ENCODE data around the gene SYT3. TPM values are rescaled to one million over a fixed set of nuclear protein-coding genes. Genes with fewer than 3 reads are reported as not detected.

Gene SYT3
- polyA plus RNA-seq, 3 donors = 0.37 to 1.5 (median 0.57) TPM

Other genes with a start within 250 kb of the SYT3 start
- 1 to 10 TPM in 1 of 3 donors, under 1 TPM in 2; 0.97 to 1.4 (median 0.99) TPM for gene SPIB, start 220.9 kb downstream of the SYT3 start, polyA plus RNA-seq (ENCODE audit: insufficient read length in 3 of 3)
- 1 to 10 TPM in 1 of 3 donors, under 1 TPM in 2; 0.61 to 1.2 (median 0.89) TPM for gene MYBPC2, start 207.0 kb downstream of the SYT3 start, polyA plus RNA-seq (ENCODE audit: insufficient read length in 3 of 3)
- 100 to 1,000 TPM in 2 of 3 donors, 10 to 100 TPM in 1; 91.1 to 172 (median 141) TPM for gene EMC10, start 163.4 kb downstream of the SYT3 start, polyA plus RNA-seq (ENCODE audit: insufficient read length in 3 of 3)
- gene GARIN5A, start 163.0 kb downstream of the SYT3 start, polyA plus RNA-seq (ENCODE audit: insufficient read length in 3 of 3) = 10 to 100 TPM in 1 of 3 donors, 1 to 10 TPM in 2; 6.9 to 10.6 (median 9.8) TPM
- gene JOSD2, start 128.7 kb downstream of the SYT3 start, polyA plus RNA-seq (ENCODE audit: insufficient read length in 3 of 3) = 10 to 100 TPM in 2 of 3 donors, 1 to 10 TPM in 1; 7.1 to 16.9 (median 13.8) TPM
- 10 to 100 TPM in 2 of 3 donors, 1 to 10 TPM in 1; 7.0 to 13.2 (median 12.4) TPM for gene ASPDH, start 126.0 kb downstream of the SYT3 start, polyA plus RNA-seq (ENCODE audit: insufficient read length in 3 of 3)
- gene LRRC4B, start 71.4 kb downstream of the SYT3 start, polyA plus RNA-seq (ENCODE audit: insufficient read length in 3 of 3) = 10 to 100 TPM; 13.8 to 26.0 (median 21.8) TPM
- 1 to 10 TPM; 1.4 to 5.1 (median 2.3) TPM for gene C19orf81, start 9.6 kb upstream of the SYT3 start, polyA plus RNA-seq (ENCODE audit: insufficient read length in 3 of 3)
- 1 to 10 TPM; 4.5 to 5.6 (median 5.5) TPM for gene SHANK1, start 79.9 kb upstream of the SYT3 start, polyA plus RNA-seq (ENCODE audit: insufficient read length in 3 of 3)
- gene CLEC11A, start 83.5 kb upstream of the SYT3 start, polyA plus RNA-seq (ENCODE audit: insufficient read length in 3 of 3) = 10 to 100 TPM; 18.5 to 37.9 (median 37.6) TPM
- not detected for gene GPR32, start 130.6 kb upstream of the SYT3 start, polyA plus RNA-seq (ENCODE audit: insufficient read length in 3 of 3)
- under 1 TPM in 2 of 3 donors, not detected in 1; 0.07 to 0.36 TPM for gene ACP4, start 150.5 kb upstream of the SYT3 start, polyA plus RNA-seq (ENCODE audit: insufficient read length in 3 of 3)
- gene KLK1, start 183.9 kb upstream of the SYT3 start, polyA plus RNA-seq (ENCODE audit: insufficient read length in 3 of 3) = 1 to 10 TPM; 1.3 TPM
- not detected for gene KLK15, start 193.7 kb upstream of the SYT3 start, polyA plus RNA-seq (ENCODE audit: insufficient read length in 3 of 3)
- gene KLK3, start 215.0 kb upstream of the SYT3 start, polyA plus RNA-seq (ENCODE audit: insufficient read length in 3 of 3) = under 1 TPM; 0.42 to 0.65 (median 0.48) TPM
- gene KLK2, start 233.6 kb upstream of the SYT3 start, polyA plus RNA-seq (ENCODE audit: insufficient read length in 3 of 3) = under 1 TPM in 1 of 3 donors, not detected in 2; 0.42 TPM